GM12874 (cell line): ENCODE results near the gene PGA5.

ENCODE experiments used
- CTCF ChIP-seq: IDR thresholded peaks from 2 replicates; pipeline ENCODE4 v1.5.1; 2011; ENCODE audit warnings: low read depth, mild to moderate bottlenecking, control low read depth, low read length, moderate library complexity; ENCODE audit not compliant: insufficient read depth

PGA5 gene

GRCh38 chr11:61264371-61264770, 23.4 kb downstream of the PGA5 start:
- no peak for TF ChIP-seq CTCF

GRCh38 chr11:61264795-61265194, 23.8 kb downstream of the PGA5 start:
- TF ChIP-seq CTCF: no peak

- TF ChIP-seq CTCF: no peak
These were observed 24.4 kb downstream of the PGA5 start for GRCh38 chr11:61265357-61265756.

- TF ChIP-seq CTCF: no peak
These were observed 25.6 kb downstream of the PGA5 start for GRCh38 chr11:61266602-61267001.

- TF ChIP-seq CTCF: no peak
These were observed 26.5 kb downstream of the PGA5 start for GRCh38 chr11:61267437-61267841.

- no peak for TF ChIP-seq CTCF
These were observed 27.7 kb downstream of the PGA5 start for GRCh38 chr11:61268588-61269250.

GRCh38 chr11:61270354-61271076, 29.5 kb downstream of the PGA5 start:
- TF ChIP-seq CTCF: no peak
